HG02571 (cell line): Measurements from ENCODE around the gene RAET1L.
"Not testable (repeated sequence)": the region's sequence is repeated elsewhere in the genome, so short reads cannot be mapped to it uniquely, and the experiment has no call there.

Experiments
- ATAC-seq: cut with Tn5 transposase; IDR thresholded peaks from one replicate; pipeline ENCODE4 v1.9.1; 2021; ENCODE audit warnings: mild to moderate bottlenecking, moderate library complexity; ENCODE audit not compliant: unreplicated experiment

Gene RAET1L

DNA sequence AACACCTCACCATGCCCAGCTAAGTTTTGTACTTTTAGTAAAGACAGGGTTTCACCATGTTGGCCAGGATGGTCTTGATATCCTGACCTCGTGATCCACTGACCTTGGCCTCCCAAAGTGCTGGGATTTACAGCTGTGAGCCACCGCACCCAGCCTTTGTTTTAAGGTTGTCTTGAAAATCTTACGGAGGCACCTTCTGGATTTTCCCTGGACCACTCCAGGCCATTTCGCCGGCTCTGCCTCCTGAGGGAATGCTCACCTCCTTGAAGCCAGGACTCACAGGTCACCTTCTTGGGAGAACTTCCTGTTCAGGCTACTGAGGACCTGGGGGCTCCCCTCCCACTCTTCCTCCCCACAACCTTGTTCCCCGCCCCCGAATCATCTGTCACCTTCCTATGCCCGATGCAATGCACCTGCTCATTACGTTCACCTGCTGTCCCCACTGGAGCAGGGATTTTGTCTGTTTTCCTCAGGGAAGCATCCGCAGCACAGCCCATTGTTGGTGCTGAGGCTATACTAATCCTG, 19.4 kb upstream of the RAET1L start:
- no peak for ATAC-seq

DNA sequence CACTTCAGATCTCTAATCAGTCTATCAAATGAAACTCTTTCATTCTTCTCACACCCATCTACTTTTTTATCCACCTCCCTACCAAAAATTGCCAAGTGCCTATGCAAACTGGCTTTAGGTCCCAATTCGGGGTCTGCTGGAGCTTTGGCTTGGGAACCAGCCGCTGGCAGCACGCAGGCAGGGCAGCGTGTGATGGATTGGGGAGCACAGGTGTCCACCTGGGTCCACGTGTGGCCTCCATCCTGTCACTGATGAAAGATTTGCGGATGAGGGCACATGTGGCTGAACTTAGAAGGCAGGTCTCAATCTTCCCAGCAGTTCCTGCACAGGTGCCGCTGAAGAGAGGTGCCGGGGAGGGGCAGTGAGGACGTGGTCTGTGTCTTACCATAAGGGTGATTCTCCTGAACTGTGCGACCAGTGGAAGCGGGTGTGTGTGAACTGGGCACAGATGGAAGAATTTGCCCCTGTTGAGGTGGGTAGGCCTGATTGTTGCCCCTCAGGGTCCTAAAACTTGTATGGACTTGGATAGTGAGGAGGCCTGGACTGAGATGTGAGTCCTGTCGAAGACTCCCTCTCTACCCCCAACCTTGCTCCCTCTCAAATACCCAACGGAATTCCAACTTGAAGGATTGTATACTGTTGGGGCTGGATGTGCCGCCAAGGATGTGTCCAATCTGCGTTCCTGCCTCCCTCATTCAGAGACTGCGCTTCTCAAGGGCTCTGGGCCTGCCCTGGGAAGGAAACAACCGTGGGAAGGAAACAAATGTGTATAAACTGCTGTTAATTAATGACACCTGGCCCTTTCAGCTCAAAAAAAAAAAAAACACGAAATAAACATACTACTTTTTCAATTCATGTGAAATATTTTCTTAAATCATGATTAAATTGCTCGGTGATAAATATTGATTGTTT, 18.4 kb upstream of the RAET1L start:
- no peak for ATAC-seq

DNA sequence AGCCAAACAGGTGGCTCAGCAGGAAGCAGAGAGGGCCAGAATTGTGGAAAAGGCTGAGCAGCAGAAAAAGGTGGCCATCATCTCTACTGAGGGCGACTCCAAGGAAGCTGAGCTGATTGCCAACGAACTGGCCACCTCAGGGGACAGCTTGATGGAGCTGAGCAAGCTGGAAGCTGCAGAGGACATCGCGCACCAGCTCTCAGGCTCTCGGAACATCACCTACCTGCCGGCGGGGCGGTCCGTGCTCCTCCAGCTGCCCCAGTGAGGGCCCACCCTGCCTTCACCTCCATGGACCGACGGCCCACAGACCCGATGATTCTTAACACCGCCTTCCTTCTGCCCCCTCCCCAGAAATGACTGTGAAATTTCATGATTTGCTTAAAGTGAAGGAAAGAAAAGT, 17.8 kb upstream of the RAET1L start:
- no peak for ATAC-seq

DNA sequence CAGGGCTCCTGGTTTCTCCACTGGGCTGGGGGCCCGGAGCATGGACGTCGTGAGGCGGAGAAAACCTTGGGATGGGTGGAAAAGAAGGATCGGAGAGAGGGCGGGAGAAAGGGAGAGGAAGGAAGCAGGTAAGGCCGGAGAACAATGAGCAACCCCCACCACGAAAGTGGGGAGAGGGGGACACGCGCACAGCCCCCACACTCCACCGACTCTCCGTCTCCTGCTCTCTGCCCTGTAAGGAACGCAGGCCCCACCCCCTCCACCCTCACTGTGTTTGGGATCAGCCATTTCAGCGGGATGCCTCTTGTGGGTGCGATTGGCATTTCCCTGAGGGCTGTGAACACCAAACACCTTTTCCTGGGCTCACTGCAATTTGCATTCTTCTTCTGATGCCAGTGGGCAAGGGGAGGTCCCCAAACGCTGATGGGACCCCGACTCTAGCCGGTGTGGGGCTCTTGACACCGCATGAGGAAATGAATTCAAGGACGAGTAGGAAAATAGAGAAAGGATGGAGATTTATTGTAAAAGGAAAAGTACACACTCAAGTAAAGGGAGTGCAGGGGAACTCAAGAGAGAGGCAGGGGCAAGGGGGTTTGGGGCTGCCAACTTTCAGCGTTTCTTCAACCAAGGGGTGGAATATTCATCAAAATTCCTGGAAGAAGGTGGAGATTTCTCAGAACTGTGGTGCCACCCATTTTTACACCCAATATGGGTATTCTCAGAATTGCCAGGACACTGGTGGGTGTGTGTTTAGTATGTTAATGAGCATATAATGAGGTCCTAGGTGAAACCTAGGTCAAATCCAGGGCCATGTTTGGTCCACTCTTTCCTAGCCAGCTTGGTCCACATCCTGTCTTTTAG, 13.1 kb upstream of the RAET1L start:
- ATAC-seq: no peak

DNA sequence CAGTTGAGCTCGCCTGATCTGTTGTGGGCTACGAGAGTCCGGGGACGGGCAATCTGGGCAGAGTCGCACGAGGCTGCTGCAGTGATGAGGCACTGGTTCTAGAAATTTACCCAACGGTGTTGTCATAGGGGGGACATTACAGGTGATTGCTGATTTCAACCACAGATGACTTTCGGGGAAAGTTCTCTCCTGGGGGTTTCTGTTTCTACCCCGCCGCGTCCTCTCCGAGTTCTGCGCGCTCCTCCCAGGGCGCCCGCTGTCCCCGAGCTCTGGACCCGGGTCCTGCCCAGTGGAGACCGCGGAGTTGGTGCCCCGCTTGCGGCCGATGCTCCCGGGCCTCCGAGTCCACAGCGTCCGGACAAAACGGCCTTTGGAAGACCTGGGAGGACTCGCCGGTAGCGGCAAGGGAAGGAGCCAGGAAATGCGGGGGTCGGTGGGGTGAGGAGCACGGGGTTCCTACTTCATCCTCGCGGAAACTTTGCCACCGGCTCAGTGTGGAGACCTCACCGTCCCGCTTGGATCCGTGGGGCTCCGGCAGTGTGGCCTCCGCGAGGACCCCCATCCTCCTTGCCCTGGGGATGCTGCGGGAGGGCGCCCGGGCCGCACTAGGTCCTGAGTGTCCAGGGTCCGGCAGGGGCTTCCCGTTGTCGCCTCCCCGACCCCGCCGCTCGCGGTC, 12.3 kb upstream of the RAET1L start:
- ATAC-seq: no peak

DNA sequence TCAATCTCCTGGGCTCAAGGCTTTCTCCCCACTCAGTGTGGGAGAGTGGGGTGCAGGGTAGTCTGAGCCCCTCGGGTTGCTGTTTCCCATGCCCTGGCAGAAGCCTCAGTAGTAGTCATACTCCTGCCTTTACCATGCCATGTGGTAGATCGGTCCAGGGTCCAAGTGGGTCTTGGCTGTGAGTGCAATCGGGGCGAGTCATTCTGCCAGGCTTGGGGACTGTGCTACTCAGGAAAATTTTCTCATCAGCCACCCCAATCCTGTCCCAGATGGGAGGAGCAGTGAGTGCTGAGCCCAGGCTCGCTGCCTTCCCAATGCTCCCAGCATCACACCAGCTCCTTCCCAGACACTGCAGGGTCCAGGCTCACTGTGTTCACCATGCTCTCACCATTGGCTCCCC, 10.7 kb upstream of the RAET1L start:
- ATAC-seq: no peak

DNA sequence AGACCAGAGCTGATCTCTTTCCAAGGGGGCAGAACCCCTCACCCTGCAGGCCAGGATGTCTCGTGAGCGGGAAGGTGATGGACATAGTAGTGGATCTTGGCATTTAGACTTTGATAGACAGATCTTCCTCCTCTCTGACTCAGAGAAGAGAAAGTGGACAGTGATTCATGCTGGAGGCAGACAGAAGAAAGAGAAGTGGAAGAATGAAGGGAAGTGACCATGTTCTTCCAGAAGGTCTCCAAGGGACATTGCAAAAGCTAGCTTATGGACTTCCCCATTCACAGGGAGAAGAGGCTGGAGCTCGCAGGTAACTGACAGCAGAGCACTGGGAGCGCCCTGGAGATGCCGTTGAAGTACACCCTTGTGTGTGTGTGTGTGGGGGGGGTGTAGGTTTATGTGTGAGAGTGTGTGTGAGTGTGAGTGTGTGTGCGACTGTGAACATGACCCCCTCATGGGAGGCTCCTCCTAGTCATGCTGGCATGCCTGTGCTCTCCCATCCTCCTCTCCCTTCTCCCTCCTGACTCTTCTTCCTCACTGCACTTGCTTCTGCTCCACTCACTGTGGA, 8.0 kb upstream of the RAET1L start:
- ATAC-seq: no peak

DNA sequence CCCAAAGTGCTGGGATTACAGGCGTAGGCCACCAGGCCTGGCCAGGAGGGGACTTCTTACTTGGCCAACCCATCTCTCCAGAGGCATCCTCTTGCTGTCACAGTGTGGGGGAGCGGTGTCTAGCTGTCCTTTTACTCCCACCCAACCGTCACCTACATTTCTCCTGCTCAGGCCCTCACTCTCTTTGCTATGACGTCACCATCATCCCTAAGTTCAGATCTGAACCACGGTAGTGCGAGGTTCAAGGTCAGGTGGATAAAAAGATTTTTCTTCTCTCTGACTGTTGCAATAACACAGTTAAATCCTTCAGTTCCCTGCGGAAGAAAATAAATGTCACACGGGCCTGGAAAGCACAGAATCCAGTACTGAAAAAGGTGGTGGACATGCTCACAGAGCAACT, 7.3 kb upstream of the RAET1L start:
- no peak for ATAC-seq

DNA sequence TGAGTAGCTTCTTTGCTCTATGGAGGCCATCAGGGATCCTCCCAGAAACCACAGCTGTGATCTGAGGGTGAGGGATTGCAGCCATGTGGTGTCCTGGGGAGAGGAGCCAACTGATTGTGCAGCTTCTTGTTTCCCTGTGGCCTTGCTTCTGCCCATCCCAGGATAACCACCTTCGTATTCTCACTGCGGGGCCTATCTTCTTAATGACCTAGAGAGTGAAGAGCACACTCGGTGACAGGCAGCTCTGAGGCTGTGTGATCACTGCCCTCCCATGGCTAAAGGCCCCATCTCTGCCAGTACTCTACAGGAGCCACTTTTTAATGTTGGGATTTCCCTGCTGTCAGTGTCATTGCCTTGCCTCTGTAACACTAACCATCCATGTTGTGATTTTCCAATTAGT, 5.3 kb upstream of the RAET1L start:
- ATAC-seq: no peak

DNA sequence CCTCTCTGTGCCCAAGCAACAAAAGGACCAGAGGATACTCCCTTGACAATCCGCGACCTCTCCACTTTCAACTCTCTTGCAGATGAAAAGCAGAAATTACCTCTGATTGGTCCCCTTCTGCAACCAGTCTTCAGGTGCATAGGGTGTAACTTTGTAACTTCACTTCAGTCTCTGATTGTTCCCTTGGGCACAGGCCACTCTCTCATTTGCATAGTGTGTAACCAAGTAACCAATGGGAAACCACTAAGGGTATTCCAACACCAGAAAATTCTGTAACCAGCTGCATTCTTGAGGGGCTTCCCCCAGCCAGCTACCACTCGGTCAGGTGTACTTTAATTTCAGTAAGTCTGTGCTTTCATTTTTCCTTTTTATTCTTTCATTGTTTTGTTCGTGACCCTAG, 4.4 kb upstream of the RAET1L start:
- no peak for ATAC-seq

DNA sequence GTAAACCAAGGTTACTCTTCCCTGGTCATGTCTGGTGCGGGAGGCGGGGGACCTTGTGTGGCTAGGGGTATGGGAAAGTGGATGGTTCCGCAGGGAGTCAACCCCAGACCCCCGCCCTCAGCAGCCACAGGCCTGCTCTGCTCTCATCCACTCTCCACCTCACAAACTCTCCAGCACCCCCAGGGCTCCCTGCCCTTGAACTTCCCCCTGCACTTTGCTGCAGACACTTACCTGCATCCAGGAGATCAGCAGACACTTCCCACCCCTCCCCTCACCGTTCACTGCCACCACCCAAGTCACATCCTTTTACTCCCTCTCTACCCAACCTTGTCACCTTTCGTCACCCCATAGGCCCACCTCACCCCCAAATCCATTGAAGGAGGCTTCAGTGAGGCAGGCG, 3.9 kb upstream of the RAET1L start:
- no peak for ATAC-seq

DNA sequence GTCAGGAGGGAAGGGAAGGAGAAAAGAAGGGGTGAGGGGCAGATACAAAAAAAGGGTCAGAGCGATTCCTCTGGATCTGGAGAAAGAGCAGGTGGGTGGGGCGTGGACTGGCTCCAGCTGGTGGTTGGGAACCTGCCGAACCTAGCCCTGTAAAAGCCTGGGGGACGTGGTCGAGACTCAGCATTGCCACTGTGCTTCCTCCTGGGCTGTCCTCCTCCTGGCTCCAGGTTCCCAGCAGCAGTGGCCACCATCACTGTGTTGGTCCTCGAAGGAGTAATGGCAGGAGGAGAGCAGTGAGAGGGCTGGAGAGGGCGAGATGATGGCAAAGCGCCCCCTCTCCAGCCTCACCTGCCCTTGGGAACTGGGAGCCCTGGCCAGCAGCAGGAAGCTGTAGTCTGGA, 3.5 kb upstream of the RAET1L start:
- no peak for ATAC-seq

DNA sequence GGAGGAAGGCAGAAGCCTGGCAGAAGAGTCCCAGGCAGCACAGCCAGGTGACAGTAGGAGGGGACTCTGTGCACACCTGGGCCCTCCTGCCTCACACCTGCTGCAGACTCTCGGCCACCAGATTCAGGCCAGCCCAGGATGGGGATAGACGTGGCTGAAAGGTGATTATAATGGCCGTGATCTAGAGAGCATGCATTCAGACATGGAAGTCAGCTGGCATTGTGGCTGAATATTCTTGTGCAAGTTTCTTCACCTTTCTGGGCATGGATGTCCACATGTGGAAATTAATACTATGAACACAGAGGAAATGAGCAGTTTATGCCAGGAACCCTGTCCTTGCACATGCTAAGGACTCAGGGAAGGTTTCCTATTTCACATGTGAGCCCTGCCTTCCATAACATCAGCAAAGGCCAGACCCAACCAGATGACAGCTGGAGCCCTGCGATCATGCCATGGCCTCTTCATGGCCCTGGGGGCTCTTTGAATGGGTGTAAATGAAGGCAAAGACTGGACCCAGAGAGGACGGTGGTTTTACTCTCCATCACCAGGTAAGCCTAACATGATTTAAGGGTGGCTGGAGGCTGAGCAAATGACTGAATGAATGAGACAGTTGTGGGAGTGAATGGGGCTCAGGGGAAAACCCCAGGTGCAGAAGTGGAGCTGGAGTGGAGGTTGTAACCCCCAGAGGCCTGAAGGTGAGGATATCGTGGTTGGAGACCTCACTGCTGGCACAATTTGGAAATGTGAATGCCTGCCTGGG, 2.7 kb upstream of the RAET1L start:
- ATAC-seq: no peak

DNA sequence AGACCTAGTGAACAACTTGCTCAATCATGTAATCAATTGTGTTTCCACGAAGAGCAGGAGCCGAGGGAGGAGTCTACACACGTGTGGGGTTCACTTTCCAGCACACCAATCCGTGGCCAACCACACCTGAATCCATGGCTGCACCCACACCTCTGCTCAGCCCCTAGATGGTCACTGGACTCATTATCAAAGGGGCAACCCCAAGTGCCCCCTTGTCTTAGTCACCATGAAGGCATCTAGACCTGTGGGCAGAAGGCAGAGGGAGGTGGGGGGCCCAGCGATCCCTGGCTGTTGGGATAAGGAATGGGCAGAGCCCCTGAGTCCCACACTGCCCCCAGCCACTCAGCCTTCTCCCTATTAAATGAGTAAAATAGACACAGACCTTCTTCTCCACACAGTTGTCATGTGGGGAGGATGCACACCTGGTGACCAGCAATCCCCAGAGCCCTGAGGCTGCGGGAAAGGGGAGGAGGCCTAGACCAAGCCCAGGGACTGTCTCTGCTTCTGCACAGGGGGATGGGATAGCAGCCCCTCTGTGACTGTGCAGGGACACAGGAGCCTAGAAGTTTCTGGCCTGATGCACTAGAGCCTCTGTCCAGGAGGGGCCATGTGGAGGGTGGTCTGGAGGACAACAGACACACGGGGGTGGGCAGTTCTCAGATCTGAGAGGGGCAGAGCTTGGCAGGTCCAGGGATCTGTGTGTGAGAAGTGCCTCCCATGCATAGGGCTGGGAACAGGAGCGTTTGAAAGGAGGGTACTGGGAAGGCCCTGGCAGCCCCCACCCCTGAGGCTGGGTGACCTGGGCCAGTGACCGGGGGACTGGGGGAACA, 1.9 kb upstream of the RAET1L start:
- ATAC-seq: no peak

DNA sequence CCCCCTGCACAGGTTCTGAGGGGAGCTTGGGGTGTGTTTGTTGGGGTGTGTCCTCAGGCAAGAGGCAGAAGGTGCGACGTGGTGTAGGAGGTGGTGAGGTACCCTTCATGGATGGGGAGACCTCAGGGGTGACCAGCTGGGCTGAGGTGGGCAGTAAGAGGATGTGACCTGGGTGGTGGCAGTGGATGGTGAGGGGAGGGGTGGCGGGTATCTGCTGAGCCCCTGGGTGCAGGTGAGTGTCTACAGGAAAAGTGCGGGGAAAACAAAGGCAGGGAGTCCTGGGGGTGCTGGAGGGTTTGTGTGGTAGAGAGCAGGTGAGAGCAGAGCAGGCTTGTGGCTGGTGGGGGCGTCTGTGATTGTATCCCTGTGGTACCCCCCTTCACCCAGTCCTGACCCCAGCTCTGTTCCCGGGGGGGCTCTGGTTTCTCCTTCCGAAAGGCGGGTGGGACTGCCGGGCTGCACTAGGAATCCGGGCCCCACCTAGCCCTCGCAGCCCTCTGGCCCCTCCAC, 631 bp downstream of the RAET1L start:
- no peak for ATAC-seq

DNA sequence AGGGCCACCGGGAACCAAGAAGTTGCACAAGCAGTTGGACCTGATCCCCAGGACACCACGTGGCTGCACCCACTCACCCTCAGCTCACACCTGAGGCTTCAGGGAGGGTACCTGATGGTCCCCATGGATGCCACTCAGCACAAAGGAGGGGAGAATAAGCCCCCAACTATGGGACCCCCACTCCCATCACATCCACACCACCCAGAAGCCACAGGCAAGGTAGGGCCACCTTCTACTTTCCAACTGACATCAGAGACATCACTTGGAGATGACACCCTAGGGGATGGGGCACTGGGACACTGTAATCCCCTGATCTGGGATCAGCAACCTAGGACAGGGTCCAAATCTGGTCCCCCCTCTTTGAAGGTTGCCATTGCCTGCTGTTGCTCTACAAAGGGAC, 1.3 kb downstream of the RAET1L start:
- ATAC-seq: not testable (repeated sequence)

DNA sequence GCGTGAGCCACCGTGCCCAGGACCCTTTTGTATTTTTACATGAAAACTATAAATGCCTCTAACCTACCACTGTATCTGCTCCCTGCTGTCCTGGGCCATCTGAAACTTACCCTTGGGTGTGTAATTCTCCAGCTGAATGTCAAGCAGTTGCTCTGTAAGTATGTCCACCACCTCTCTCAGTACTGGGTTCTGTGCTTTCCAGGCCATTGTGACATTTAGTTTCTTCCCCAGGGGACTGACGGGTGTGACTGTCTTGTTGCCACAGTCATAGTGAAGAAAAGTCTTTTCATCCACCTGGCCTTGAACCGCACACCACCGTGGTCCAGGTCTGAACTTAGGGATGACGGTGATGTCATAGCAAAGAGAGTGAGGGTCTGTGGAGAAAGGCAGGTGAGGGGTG, 3.5 kb downstream of the RAET1L start:
- ATAC-seq: not testable (repeated sequence)

DNA sequence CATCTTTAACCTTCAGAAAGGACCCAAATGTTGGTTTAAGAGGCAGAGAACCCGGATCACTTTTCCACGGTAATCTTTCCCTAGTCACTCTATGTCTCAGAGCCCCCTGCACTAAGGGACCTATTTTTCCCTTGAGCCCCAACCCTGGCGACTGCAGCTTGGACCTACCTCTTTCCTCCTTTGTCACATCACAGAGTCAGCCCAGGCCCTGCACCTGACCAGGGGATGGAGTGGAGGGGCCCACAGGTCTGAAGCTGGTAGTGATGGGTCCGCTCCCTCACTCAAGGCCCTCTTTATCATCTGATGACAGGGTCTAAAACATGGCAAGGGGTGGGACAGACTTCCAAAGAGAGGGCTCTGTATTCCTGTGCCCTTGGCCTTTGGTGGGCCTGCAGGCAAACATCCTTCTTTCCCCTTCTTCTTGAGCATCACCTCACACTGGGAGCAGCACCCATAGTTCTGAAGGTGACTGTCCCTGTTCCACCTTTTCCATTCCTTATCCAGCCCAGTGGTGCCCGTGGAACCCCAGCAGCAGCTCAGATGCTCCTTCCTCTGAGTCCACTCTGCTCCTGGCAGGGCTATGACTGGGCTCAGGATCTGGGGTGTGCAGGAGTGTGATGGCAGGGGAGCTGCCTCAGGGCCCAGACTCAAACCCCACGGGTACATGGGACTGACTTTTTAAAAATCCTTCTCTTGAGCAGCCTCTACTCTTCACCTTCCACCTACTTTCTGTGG, 6.3 kb downstream of the RAET1L start:
- no peak for ATAC-seq

DNA sequence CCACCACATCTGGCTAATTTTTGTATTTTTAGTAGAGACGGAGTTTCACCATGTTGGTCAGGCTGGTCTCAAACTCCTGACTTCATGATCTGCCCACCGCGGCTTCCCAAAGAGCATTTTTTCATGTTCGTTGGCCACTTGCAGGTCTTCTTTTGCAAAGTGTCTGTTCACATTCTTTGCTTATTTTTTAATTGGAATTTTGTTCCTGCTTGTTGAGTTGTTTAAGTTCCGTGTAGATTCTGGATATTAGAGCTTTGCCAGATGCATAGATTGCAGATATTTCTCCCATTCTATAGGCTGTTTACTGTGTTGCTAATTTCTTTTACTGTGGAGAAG, 8.2 kb downstream of the RAET1L start:
- ATAC-seq: not testable (repeated sequence)
